Thyroid gland (tissue), 4 donors: Measurements from ENCODE around the gene TOX4. TPM values are rescaled to one million over a fixed set of nuclear protein-coding genes. Genes with fewer than 3 reads are reported as not detected.
A peak's percentile ranks its signal among the peaks of the same experiment; 100 is the strongest.

Source experiments
- DNase-seq, 2 donors: peaks; one replicate each; pipeline ENCODE4 v3.0.0-alpha.2; 2019
- H3K27ac ChIP-seq, 3 donors: fragments of 200-600 bp; sonication (generic); 1 replicate in 2 of 3; 2 replicates in 1 of 3; pipeline ENCODE4 v1.5.1; 2016 to 2019; ENCODE audit warnings: mild to moderate bottlenecking in 1 of 3, moderate library complexity in 1 of 3
- H3K27me3 ChIP-seq: fragments of 200-600 bp; sonication (generic); one replicate; pipeline ENCODE4 v1.5.1; 2019
- H3K36me3 ChIP-seq, 2 donors: fragments of 200-600 bp; sonication (generic); one replicate each; pipeline ENCODE4 v1.5.1; 2016 to 2019
- H3K4me1 ChIP-seq, 2 donors: fragments of 200-600 bp; sonication (generic); one replicate each; pipeline ENCODE4 v1.5.1; 2017 to 2019
- H3K4me3 ChIP-seq, 3 donors: fragments of 200-600 bp; sonication (generic); replicated peaks in 1 of 3; 1 replicate in 2 of 3; 2 replicates in 1 of 3; pipeline ENCODE4 v1.5.1; 2016; ENCODE audit warnings: mild to moderate bottlenecking in 1 of 3
- H3K9me3 ChIP-seq: fragments of 200-600 bp; sonication (generic); one replicate; pipeline ENCODE4 v1.5.1; 2017
- POLR2A ChIP-seq, 2 donors: fragments of 450-650 bp; IDR thresholded peaks; one replicate each; pipeline ENCODE4 v1.6.1; 2017; ENCODE audit warnings: antibody characterized with exemption in 2 of 2, mild to moderate bottlenecking in 2 of 2, moderate library complexity in 1 of 2
- WGBS, 2 donors: methylation state at CpG; one replicate each; pipeline ENCODE4 v1.1.5; 2017; 5-methylcytosine and 5-hydroxymethylcytosine counted together
- intact Hi-C: fragments of 100-400 bp; cut with DNase I; formaldehyde crosslinking; loops from one replicate; pipeline ENCODE4 v1.15.1; 2023
- total RNA-seq, 4 donors: library from RNA; depleted of rRNA; stranded (reverse); fragments of >200 nt; gene quantifications; one replicate each; pipeline ENCODE4 v1.2.3, GENCODE V29; 2016
- TF ChIP-seq, protein P1 (sequence below), 6 experiments: fragments of 200-600 bp in 3 of 6; fragments of 450-650 bp in 3 of 6; sonication (generic) in 3 of 6; IDR thresholded peaks; one replicate each; pipeline ENCODE4 v1.5.1; 2016 to 2019; ENCODE audit warnings: antibody characterized with exemption in 6 of 6, mild to moderate bottlenecking in 2 of 6, inconsistent platforms in 1 of 6, moderate library complexity in 1 of 6

TOX4 gene
- total RNA-seq, 4 donors from 2014 or later, result 41.5 to 68.2 (median 52.7) TPM

DNA sequence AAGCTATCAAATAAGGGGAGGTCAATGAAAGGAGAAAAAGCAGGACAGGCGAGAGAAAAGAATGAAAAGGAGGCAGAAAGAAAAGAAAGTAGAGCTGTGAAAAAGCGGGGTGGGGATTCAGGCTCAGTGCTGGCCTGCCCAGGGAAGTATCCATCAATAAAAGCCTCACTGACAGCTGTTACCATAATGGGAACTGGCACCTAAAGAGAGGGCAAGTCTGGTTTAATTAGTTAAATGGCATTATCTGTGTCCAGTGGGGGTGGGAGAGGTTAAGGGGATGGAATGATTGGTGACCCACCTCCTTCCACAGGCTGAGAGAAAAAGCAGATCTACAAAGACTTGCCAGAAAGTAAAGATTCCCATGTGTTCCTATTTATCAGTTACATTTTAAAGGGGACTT lies 41.7 kb downstream of the TOX4 start:
- no peaks in the 10 kb centered on the region for H3K27me3 ChIP-seq
- no peaks in the 10 kb centered on the region for H3K36me3 ChIP-seq
- no peak for DNase-seq
- intact Hi-C loops, result no loop called here
- H3K4me1 ChIP-seq, result peaks cover 3 to 11% of the 10 kb centered on the region in 2 donors
- H3K9me3 ChIP-seq, result no peaks in the 10 kb centered on the region
- WGBS, 2 donors, result 84 to 90% methylated on average over 2 of the region's 2 CpGs
- H3K27ac ChIP-seq, result no peak overlapping the region
- H3K4me3 ChIP-seq, result no peak overlapping the region
- TF ChIP-seq, protein P1, sequence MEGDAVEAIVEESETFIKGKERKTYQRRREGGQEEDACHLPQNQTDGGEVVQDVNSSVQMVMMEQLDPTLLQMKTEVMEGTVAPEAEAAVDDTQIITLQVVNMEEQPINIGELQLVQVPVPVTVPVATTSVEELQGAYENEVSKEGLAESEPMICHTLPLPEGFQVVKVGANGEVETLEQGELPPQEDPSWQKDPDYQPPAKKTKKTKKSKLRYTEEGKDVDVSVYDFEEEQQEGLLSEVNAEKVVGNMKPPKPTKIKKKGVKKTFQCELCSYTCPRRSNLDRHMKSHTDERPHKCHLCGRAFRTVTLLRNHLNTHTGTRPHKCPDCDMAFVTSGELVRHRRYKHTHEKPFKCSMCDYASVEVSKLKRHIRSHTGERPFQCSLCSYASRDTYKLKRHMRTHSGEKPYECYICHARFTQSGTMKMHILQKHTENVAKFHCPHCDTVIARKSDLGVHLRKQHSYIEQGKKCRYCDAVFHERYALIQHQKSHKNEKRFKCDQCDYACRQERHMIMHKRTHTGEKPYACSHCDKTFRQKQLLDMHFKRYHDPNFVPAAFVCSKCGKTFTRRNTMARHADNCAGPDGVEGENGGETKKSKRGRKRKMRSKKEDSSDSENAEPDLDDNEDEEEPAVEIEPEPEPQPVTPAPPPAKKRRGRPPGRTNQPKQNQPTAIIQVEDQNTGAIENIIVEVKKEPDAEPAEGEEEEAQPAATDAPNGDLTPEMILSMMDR (IDR thresholded peaks at IDR 0.05), result no peak
- TF ChIP-seq POLR2A (IDR thresholded peaks at IDR 0.05), result no peak

DNA sequence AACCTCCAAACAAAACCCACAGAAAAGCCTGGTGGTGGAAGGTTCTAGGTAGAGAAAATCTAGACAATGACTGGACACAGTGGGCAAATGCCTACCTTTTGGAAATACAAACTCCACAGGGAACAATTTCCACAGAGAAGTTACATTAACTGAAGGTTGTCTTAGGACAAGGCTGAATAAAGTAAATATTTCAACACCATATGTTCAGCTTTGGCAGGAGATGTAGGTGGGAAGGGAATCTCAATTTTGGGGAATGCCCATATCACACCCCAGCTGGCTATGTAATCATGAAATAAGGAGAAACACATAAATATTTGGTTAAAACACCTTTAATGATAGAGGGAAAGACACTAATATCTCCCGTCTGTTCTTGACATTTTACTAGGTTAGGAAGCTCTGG lies 43.8 kb downstream of the TOX4 start:
- intact Hi-C loops, result no loop called here
- TF ChIP-seq, protein P1 (IDR thresholded peaks at IDR 0.05), result no peak
- no peak for TF ChIP-seq POLR2A (IDR thresholded peaks at IDR 0.05)
- no peaks in the 10 kb centered on the region for H3K36me3 ChIP-seq

DNA sequence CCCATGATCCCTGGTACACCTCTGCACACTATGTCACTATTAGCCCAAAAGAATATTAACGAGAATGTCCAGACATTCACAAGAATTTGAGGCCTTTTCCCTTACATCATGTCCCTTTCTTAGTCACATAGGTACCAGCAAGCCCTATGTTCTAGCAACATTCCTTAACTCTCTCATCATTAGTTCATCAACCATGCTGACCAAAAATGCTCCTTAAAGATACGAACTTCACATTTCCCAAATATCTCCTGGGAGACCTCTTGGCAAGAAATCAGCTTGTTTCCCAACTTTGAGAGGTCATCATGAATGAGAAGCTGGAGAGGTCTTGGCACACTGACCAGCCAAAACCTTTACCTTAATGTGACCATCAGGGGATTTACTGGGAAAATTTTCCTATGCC lies 44.5 kb downstream of the TOX4 start:
- intact Hi-C loops, result no loop called here

More for the DNA sequence above, 43.8 kb downstream of the TOX4 start:
- H3K27ac ChIP-seq, result no peak overlapping the region
- H3K27me3 ChIP-seq, result no peaks in the 10 kb centered on the region
- no peak overlapping the region for H3K4me3 ChIP-seq
- DNase-seq, result no peak
- WGBS, 2 donors, result 85 to 87% methylated on average over 1 of the region's 1 CpG
- peaks cover 7 to 18% of the 10 kb centered on the region in 2 donors for H3K4me1 ChIP-seq
- no peaks in the 10 kb centered on the region for H3K9me3 ChIP-seq

DNA sequence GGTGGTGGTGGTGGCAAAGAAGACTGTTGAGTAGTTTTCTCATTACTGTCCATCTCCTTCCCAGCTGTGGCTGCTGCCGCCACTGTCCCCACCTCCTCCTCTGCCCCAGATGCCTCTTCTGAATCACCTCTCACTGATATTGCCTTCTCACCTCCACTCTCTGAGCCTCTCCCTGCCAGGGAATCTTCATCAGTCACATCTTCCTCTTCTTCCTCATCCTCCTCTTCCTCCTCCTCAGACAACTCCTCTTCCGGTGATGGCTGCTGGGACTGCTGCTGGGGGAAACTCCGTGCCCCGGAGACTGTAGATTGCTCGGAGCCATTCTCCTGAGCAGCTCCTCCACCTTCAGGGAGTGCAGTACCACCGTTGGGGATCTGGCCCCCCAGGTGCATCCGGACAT lies 46.2 kb downstream of the TOX4 start:
- H3K27me3 ChIP-seq, result no peaks in the 10 kb centered on the region
- 87 to 90% methylated on average over 6 to 7 of the region's 7 CpGs for WGBS, 2 donors

More for the DNA sequence above, 44.5 kb downstream of the TOX4 start:
- Histone ChIP-seq H3K9me3 (no peaks in the 10 kb centered on the region), H3K4me1 (peaks cover 7 to 18% of the 10 kb centered on the region in 2 donors), H3K27ac (no peak overlapping the region), H3K27me3 (no peaks in the 10 kb centered on the region), H3K36me3 (no peaks in the 10 kb centered on the region), H3K4me3 (no peak overlapping the region)
- no peak for TF ChIP-seq POLR2A (IDR thresholded peaks at IDR 0.05)
- TF ChIP-seq, protein P1 (IDR thresholded peaks at IDR 0.05), result no peak
- WGBS, 2 donors, result 52 to 60% methylated on average over 2 of the region's 2 CpGs
- peak in 1 of 2 donors; percentile 44 for DNase-seq

More for the DNA sequence above, 46.2 kb downstream of the TOX4 start:
- Histone ChIP-seq H3K4me3 (no peak overlapping the region), H3K9me3 (no peaks in the 10 kb centered on the region), H3K4me1 (peaks cover 14 to 25% of the 10 kb centered on the region in 2 donors), H3K36me3 (no peaks in the 10 kb centered on the region), H3K27ac (no peak overlapping the region)
- DNase-seq, result no peak
- TF ChIP-seq POLR2A (IDR thresholded peaks at IDR 0.05), result no peak
- TF ChIP-seq, protein P1 (IDR thresholded peaks at IDR 0.05), result no peak
- intact Hi-C loops, result no loop called here
